Measurements from ENCODE around the gene MS4A15. TPM values are rescaled to one million over a fixed set of nuclear protein-coding genes. Genes with fewer than 3 reads are reported as not detected.

The MS4A15 gene
- total RNA-seq, 3 donors from 2014 or later = not detected

DNA sequence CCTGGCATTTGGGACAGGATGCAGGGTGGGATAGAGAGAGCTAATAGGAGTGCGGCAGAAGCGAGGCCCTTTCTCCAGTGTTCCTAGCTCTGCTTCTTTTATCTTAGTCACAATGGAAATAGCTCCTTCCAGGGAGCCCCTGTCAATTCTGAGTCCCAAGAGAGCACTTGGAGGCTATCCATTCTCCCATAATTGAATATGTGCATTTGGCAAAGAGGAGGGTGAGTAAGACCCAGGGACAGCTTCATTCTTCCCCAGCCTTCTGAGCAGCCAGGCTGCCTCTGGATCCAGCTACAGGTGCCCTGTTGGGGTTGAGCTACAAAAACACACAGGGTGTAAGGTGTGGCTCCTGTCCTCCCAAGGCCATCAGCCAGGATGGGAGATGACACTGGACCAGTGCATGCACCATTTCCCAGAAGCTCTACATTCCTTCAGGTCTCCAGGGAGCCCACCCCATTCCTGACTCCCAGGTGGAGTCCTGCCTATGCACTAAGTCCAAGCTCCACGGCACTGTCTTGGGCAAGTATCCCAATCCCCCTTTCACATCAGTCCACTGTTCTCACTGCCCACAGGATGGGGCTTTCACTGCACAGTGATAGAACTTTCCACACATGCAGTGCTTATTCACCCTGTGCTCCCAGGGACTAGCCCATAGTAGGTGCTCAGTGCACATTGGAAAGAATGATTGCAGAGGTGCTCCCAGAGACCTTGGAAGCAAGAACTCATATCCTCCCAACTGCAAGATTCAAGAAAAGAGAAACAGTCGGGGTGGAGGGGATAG, 34.7 kb downstream of the MS4A15 start:
- intact Hi-C loops (cut with DNase I; ENCODE audit: low total_unique reads) = no loop called here
- TF ChIP-seq POLR2A (IDR thresholded peaks at IDR 0.05) = no peak
- no peak for TF ChIP-seq POLR2AphosphoS5 (IDR thresholded peaks at IDR 0.05)
- TF ChIP-seq, protein P1, sequence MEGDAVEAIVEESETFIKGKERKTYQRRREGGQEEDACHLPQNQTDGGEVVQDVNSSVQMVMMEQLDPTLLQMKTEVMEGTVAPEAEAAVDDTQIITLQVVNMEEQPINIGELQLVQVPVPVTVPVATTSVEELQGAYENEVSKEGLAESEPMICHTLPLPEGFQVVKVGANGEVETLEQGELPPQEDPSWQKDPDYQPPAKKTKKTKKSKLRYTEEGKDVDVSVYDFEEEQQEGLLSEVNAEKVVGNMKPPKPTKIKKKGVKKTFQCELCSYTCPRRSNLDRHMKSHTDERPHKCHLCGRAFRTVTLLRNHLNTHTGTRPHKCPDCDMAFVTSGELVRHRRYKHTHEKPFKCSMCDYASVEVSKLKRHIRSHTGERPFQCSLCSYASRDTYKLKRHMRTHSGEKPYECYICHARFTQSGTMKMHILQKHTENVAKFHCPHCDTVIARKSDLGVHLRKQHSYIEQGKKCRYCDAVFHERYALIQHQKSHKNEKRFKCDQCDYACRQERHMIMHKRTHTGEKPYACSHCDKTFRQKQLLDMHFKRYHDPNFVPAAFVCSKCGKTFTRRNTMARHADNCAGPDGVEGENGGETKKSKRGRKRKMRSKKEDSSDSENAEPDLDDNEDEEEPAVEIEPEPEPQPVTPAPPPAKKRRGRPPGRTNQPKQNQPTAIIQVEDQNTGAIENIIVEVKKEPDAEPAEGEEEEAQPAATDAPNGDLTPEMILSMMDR (IDR thresholded peaks at IDR 0.05) = no peak
- H3K4me3 ChIP-seq = no peak overlapping the region
- H3K9me3 ChIP-seq = no peaks in the 10 kb centered on the region
- no peak overlapping the region for H3K27ac ChIP-seq
- H3K27me3 ChIP-seq = no peaks in the 10 kb centered on the region
- no peaks in the 10 kb centered on the region for H3K4me1 ChIP-seq
- no peaks in the 10 kb centered on the region for H3K36me3 ChIP-seq
- DNase-seq (ENCODE audit: low spot score in 2 of 2) = no peak

DNA sequence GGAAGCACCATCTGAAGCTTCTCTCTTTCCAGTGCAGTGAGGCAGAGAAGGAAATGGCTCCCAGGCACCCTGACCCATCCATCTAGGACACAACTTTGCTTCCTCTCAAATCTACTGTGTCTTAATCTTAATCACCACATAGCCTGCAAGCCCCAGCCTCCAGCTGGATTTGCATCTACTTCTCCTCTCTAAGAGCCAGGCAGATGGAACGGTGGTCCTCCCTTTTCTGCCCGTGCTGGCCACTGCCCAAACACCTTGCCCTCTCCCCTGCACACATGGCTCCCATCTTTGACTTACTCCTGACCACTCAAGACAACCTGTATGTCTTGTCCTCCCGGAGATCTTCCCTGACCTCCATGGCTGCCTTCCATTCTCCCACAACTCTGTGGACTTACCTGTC, 35.9 kb downstream of the MS4A15 start:
- Histone ChIP-seq H3K36me3 (no peaks in the 10 kb centered on the region), H3K27ac (no peak overlapping the region), H3K4me1 (no peaks in the 10 kb centered on the region), H3K27me3 (no peaks in the 10 kb centered on the region), H3K4me3 (no peak overlapping the region), H3K9me3 (no peaks in the 10 kb centered on the region)
- TF ChIP-seq POLR2A (IDR thresholded peaks at IDR 0.05) (no peak), POLR2AphosphoS5 (IDR thresholded peaks at IDR 0.05) (no peak)
- TF ChIP-seq, protein P1 (IDR thresholded peaks at IDR 0.05) = no peak
- intact Hi-C loops (cut with DNase I; ENCODE audit: low total_unique reads) = no loop called here
- no peak for DNase-seq (ENCODE audit: low spot score in 2 of 2)

DNA sequence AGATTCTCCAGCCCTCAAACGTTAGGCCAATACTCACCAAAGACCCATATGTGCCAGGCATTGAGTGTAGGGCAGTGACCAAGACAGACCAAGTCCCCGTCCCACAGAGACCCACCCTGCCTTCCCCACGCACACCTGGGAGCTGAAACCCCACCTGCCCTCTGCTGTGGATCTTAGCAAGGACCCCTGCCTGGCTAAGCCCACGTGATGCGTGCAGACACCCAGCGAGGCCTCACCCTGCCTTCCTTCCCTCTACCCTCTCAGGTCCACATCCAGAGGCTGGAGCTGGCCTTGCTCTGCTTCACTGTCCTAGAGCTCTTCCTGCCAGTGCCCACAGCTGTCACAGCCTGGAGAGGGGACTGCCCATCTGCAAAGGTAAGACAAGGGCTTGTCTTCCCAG, 38.6 kb downstream of the MS4A15 start:
- Histone ChIP-seq H3K9me3 (no peaks in the 10 kb centered on the region), H3K4me1 (no peaks in the 10 kb centered on the region), H3K27me3 (peaks cover 0 to 3% of the 10 kb centered on the region in 2 donors), H3K27ac (no peak overlapping the region), H3K4me3 (no peak overlapping the region), H3K36me3 (no peaks in the 10 kb centered on the region)
- intact Hi-C loops (cut with DNase I; ENCODE audit: low total_unique reads) = no loop called here
- no peak for DNase-seq (ENCODE audit: low spot score in 2 of 2)
- TF ChIP-seq POLR2AphosphoS5 (IDR thresholded peaks at IDR 0.05) (no peak), POLR2A (IDR thresholded peaks at IDR 0.05) (no peak)
- TF ChIP-seq, protein P1 (IDR thresholded peaks at IDR 0.05) = no peak

DNA sequence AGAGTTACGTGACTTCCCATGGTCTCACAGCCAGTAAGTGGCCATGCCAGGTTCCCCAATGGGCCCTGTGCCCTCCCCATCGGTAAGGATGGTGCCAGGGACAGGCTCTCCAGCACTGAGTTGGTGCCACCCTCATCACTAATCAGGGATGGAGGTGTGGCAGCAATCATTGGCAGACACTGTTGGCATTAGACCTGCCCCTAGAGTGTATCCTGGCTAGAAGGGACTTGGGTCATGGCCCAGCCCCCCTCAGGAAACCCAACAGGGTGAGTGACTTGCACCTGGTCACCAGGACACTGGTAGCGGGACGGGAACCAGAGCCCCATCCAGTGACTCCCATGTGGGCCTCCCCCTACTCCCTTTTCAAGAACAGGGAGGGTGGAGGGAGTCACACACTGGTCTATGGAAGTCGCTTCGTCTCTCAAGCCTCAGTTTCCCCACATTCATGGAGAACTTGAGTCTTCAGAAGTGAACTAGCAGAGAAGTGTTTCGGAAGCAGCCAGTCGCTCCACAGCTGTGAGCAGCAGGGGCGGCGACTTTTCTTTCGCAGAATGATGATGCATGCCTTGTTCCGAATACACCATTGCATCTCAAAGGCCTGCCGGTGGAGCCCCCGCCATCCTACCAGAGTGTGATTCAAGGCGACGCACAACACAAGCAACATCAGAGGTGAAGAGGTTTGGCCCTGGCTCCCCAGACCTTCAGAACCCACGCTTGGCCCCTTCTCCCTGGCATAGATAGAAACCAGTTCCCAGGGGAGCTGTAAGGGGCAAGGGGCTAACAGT, 41.4 kb downstream of the MS4A15 start:
- intact Hi-C loops (cut with DNase I; ENCODE audit: low total_unique reads) = no loop called here
- H3K9me3 ChIP-seq = no peaks in the 10 kb centered on the region
- H3K27ac ChIP-seq = no peak overlapping the region
- H3K27me3 ChIP-seq = peaks cover 0 to 3% of the 10 kb centered on the region in 2 donors
- TF ChIP-seq POLR2AphosphoS5 (IDR thresholded peaks at IDR 0.05) (no peak), POLR2A (IDR thresholded peaks at IDR 0.05) (no peak)
- TF ChIP-seq, protein P1 (IDR thresholded peaks at IDR 0.05) = no peak
- no peaks in the 10 kb centered on the region for H3K4me1 ChIP-seq
- no peak overlapping the region for H3K4me3 ChIP-seq
- no peak for DNase-seq (ENCODE audit: low spot score in 2 of 2)
- no peaks in the 10 kb centered on the region for H3K36me3 ChIP-seq

DNA sequence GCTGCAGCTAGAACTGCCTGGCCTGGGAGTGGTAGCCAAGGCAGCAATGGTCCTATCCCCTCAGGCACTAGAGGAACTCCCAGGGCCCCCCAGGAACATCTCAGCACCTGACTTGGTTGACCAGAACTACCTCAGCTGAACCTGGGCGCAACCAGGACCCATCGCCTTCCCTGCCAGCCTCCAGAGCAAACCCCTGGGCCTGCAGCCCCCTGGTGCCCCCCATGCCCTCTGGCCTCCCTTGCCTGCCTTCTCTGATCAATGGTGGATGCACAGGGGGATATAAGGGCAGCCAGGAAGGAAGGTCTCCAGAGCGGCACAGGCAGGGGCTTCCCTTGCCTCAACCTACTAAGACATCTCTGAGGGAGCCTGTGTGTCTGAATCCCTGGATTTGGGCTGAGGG, 42.0 kb downstream of the MS4A15 start:
- TF ChIP-seq POLR2A (IDR thresholded peaks at IDR 0.05) (no peak), POLR2AphosphoS5 (IDR thresholded peaks at IDR 0.05) (no peak)
- TF ChIP-seq, protein P1 (IDR thresholded peaks at IDR 0.05) = no peak
- no peak for DNase-seq (ENCODE audit: low spot score in 2 of 2)
- intact Hi-C loops (cut with DNase I; ENCODE audit: low total_unique reads) = no loop called here
- no peaks in the 10 kb centered on the region for H3K36me3 ChIP-seq
- H3K9me3 ChIP-seq = no peaks in the 10 kb centered on the region
- H3K4me3 ChIP-seq = no peak overlapping the region
- no peak overlapping the region for H3K27ac ChIP-seq
- H3K4me1 ChIP-seq = no peaks in the 10 kb centered on the region
- H3K27me3 ChIP-seq = peaks cover 0 to 3% of the 10 kb centered on the region in 2 donors
